ENCODE data around the gene MN1. TPM values are rescaled to one million over a fixed set of nuclear protein-coding genes. Genes with fewer than 3 reads are reported as not detected.

The MN1 gene
- total RNA-seq, 3 donors from 2014 or later, result 2.0 to 4.7 (median 3.2) TPM

DNA sequence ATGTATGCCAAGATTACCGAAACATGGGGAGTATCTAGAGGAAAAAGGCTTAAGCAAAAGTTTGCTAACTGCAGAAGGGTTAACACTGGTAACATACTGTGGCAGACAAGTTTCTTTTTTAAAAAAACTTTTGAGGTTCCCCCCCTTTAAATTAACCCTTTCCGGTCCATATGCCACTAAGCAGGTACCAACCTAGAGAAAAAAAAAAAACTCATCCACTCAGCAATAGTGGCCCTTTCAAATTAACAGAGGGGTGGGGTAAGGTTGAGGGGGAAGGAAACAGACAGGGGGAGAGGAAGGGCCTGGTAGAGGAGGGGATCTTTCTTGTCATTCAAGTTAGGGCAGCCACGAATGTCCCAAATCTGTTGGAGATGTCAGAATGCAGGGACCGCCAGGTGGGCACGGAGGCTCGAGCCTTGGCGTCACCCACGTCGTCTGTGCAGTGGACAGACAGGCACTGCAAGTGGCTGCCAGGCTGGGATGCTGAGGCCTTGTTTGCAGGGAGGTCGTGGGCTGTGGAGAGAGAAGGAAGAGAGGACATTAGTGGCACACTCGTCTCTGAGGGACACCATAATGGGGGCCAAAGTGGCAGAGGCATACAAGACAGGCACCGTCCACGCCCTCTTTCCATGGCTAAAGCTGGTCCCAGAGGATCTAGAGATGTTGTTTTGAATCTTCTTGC lies 50.8 kb downstream of the MN1 start:
- TF ChIP-seq POLR2A (IDR thresholded peaks at IDR 0.05), result no peak
- TF ChIP-seq POLR2AphosphoS5 (IDR thresholded peaks at IDR 0.05), result no peak
- TF ChIP-seq, protein P1, sequence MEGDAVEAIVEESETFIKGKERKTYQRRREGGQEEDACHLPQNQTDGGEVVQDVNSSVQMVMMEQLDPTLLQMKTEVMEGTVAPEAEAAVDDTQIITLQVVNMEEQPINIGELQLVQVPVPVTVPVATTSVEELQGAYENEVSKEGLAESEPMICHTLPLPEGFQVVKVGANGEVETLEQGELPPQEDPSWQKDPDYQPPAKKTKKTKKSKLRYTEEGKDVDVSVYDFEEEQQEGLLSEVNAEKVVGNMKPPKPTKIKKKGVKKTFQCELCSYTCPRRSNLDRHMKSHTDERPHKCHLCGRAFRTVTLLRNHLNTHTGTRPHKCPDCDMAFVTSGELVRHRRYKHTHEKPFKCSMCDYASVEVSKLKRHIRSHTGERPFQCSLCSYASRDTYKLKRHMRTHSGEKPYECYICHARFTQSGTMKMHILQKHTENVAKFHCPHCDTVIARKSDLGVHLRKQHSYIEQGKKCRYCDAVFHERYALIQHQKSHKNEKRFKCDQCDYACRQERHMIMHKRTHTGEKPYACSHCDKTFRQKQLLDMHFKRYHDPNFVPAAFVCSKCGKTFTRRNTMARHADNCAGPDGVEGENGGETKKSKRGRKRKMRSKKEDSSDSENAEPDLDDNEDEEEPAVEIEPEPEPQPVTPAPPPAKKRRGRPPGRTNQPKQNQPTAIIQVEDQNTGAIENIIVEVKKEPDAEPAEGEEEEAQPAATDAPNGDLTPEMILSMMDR (IDR thresholded peaks at IDR 0.05), result no peak
- Histone ChIP-seq H3K4me1 (no peaks in the 10 kb centered on the region), H3K9me3 (no peaks in the 10 kb centered on the region), H3K27ac (peak overlapping the region in 1 of 2 donors; percentile 7), H3K36me3 (no peaks in the 10 kb centered on the region), H3K27me3 (no peaks in the 10 kb centered on the region), H3K4me3 (no peak overlapping the region)
- DNase-seq (ENCODE audit: low spot score in 2 of 2), result no peak
- intact Hi-C loops (cut with DNase I; ENCODE audit: low total_unique reads), result no loop called here

DNA sequence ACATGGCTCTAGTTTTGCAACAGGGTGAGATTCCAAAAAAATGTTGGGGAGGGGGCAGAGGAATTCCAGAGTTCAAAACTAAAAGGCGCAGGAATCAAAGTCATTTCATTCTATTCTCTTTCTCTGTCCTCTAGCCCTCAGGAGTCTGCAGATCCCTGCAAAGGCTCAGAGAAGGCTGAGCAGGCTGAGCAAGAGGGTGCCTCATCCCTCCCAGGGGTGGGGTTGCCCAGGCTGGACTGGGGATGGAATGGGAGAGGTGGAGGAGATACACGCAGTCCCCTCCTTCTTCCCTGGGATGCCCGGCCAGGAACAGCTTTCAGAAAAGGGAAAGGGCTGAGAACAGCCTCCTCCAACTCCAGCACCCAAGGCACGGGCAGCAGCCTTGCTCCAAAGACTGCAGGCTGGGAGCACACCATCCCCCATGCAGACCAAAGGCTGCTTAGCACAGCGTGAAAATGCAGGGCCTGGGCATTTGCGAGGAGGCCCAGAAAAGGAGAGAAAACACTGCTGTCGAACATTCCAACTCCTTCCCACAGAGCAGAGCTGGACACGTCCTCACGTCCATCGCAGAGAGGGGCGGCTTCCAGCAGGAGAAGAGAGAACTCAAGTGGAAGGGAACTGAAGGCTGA lies 51.8 kb downstream of the MN1 start:
- DNase-seq (ENCODE audit: low spot score in 2 of 2), result no peak
- Histone ChIP-seq H3K9me3 (no peaks in the 10 kb centered on the region), H3K4me1 (no peaks in the 10 kb centered on the region), H3K27ac (peak overlapping the region; percentile 13 to 71), H3K27me3 (no peaks in the 10 kb centered on the region), H3K36me3 (no peaks in the 10 kb centered on the region), H3K4me3 (no peak overlapping the region)
- intact Hi-C loops (cut with DNase I; ENCODE audit: low total_unique reads), result no loop called here
- TF ChIP-seq POLR2AphosphoS5 (IDR thresholded peaks at IDR 0.05) (no peak), POLR2A (IDR thresholded peaks at IDR 0.05) (no peak)
- TF ChIP-seq, protein P1 (IDR thresholded peaks at IDR 0.05), result no peak

DNA sequence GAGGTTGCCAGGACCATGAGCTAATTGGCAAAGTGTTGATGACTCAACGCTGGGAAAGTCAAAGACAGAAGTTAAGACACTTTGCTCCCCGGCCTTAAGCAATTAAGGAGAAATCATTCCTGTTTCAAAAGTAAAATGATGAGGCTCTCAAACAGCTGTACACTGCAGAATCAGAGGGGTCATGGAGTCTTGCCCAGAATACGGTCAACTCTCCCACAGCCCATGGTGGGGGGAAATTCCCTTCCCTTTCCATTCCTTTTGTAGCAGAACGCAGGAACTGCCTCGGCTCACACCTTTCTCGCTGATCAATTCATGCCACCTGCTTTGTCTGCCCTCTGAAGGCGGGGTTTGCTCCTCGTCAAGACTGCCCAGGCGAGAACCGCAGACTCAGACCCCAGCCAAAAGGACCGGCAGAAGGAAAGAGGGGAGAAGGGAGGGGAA lies 52.8 kb downstream of the MN1 start:
- H3K4me3 ChIP-seq, result peak overlapping the region in 2 of 3 donors; percentile 19 to 53
- no peak for DNase-seq (ENCODE audit: low spot score in 2 of 2)
- H3K9me3 ChIP-seq, result no peaks in the 10 kb centered on the region
- intact Hi-C loops (cut with DNase I; ENCODE audit: low total_unique reads), result no loop called here
- H3K27me3 ChIP-seq, result no peaks in the 10 kb centered on the region
- no peak for TF ChIP-seq POLR2A (IDR thresholded peaks at IDR 0.05)
- TF ChIP-seq, protein P1 (IDR thresholded peaks at IDR 0.05), result no peak
- no peak for TF ChIP-seq POLR2AphosphoS5 (IDR thresholded peaks at IDR 0.05)
- peak overlapping the region; percentile 52 to 71 for H3K27ac ChIP-seq
- no peaks in the 10 kb centered on the region for H3K4me1 ChIP-seq
- H3K36me3 ChIP-seq, result no peaks in the 10 kb centered on the region

DNA sequence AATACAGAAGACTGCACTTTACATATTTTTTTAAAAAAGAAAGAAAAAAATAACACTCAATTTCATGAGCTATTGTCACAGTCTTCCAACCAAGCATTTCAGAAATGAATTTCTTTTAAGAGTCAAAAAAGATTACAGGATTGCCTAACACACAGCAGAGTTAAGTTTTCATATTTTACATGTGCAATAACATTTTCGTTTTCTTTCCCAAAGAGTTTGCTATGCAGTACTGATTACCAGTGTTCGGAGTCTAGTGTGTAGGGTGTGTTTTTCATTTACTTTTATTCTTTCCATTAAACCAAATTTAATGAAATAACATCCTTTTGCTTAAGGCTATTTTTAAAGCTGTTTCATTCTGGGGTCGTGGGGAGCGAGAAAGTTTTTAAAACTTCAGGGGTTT lies 53.2 kb downstream of the MN1 start:
- H3K4me1 ChIP-seq, result no peaks in the 10 kb centered on the region
- no peak for DNase-seq (ENCODE audit: low spot score in 2 of 2)
- intact Hi-C loops (cut with DNase I; ENCODE audit: low total_unique reads), result no loop called here
- no peaks in the 10 kb centered on the region for H3K27me3 ChIP-seq
- H3K4me3 ChIP-seq, result peak overlapping the region in 1 of 3 donors; percentile 19
- H3K9me3 ChIP-seq, result no peaks in the 10 kb centered on the region
- H3K36me3 ChIP-seq, result no peaks in the 10 kb centered on the region
- TF ChIP-seq POLR2A (IDR thresholded peaks at IDR 0.05), result no peak
- TF ChIP-seq, protein P1 (IDR thresholded peaks at IDR 0.05), result no peak
- TF ChIP-seq POLR2AphosphoS5 (IDR thresholded peaks at IDR 0.05), result no peak
- H3K27ac ChIP-seq, result peak overlapping the region; percentile 52 to 71

Data from breast epithelium (tissue), 4 donors.